ENCODE data around the gene KCNMB4.

DNA sequence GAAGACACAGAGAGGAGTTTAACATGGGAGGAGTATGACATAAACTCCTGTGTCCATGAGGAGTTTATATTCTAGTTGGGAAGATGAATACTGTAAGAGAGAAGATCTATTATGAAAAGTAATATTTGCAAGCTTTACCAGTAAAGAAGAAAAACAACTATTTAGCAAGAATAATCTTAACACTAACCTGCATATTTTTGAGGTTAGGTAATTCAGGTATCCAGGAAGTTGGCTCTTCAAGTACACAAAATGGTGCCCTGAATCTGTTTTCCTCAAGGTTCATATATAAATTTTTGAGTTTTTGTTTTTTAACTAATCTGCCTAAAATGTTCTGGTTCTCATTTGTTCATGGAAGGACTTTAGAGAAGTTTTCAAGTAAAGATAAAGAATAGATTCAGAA is 33.9 kb upstream of the KCNMB4 start:
- TF ChIP-seq, protein P1, sequence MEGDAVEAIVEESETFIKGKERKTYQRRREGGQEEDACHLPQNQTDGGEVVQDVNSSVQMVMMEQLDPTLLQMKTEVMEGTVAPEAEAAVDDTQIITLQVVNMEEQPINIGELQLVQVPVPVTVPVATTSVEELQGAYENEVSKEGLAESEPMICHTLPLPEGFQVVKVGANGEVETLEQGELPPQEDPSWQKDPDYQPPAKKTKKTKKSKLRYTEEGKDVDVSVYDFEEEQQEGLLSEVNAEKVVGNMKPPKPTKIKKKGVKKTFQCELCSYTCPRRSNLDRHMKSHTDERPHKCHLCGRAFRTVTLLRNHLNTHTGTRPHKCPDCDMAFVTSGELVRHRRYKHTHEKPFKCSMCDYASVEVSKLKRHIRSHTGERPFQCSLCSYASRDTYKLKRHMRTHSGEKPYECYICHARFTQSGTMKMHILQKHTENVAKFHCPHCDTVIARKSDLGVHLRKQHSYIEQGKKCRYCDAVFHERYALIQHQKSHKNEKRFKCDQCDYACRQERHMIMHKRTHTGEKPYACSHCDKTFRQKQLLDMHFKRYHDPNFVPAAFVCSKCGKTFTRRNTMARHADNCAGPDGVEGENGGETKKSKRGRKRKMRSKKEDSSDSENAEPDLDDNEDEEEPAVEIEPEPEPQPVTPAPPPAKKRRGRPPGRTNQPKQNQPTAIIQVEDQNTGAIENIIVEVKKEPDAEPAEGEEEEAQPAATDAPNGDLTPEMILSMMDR (IDR thresholded peaks at IDR 0.05): no peak
- no peak for TF ChIP-seq POLR2A (IDR thresholded peaks at IDR 0.05)
